HepG2 (cell line): ENCODE results near the gene JAZF1. TPM values are rescaled to one million over a fixed set of nuclear protein-coding genes. Genes with fewer than 3 reads are reported as not detected.

ENCODE experiments used
- ATAC-seq: fragments of 200-7000 bp; cut with Tn5 transposase; 3 replicates; pipeline ENCODE4 v1.9.1; 2020; ENCODE audit warnings: mild to moderate bottlenecking, moderate library complexity
- BruUV-seq: library from RNA; stranded (reverse); fragments of 400-500 nt; replicated peaks from 2 replicates; lab custom pipeline; 2021; lab: Mats Ljungman, UMichigan
- CTCF ChIA-PET: fragments of 300-600 bp; formaldehyde crosslinking; extraction: SDS; loops from one replicate; lab custom pipeline; 2021; ENCODE audit warnings: low total read pairs, inconsistent platforms, low intra/inter-chr PET ratio; lab: Yijun Ruan, JAX
- POLR2A ChIA-PET: fragments of 350-600 bp; sonication (Branson Sonifier 250); formaldehyde crosslinking; loops from one replicate; lab custom pipeline; 2020; ENCODE audit warnings: antibody characterized with exemption, inconsistent platforms; lab: Yijun Ruan, JAX
- DNase-seq: peaks from one replicate; pipeline ENCODE4 v3.0.0-alpha.2; 2015; ENCODE audit warnings: low spot score
- FAIRE-seq: peaks from 3 replicates; lab custom pipeline; 2011; peaks lifted over from hg19 to GRCh38; lab: Jason Lieb, UNC
- H2AFZ ChIP-seq: one replicate; pipeline ENCODE4 v1.6.1; 2011; ENCODE audit warnings: low read length, inconsistent platforms
- H3K27ac ChIP-seq: fragments of 300-600 bp; 3 replicates; pipeline ENCODE4 v1.8.0; 2011; ENCODE audit warnings: mixed run types, mild to moderate bottlenecking, mixed read lengths, low read length, inconsistent platforms; ENCODE audit not compliant: insufficient read depth; ENCODE audit errors: extremely low read length
- H3K27me3 ChIP-seq, 2 experiments: fragments of 200-600 bp in 1 of 2; 2 replicates in 1 of 2; 3 replicates in 1 of 2; pipeline versions ENCODE4 v1.6.0 to v1.8.0; 2011; ENCODE audit warnings: low read length in 2 of 2, mild to moderate bottlenecking in 2 of 2, moderate library complexity in 2 of 2, inconsistent platforms in 1 of 2; ENCODE audit not compliant: insufficient read depth in 2 of 2, control insufficient read depth in 1 of 2
- H3K36me3 ChIP-seq, 2 experiments: fragments of 200-600 bp in 1 of 2; replicated peaks in 1 of 2; 2 replicates in 1 of 2; 3 replicates in 1 of 2; pipeline versions ENCODE4 v1.5.1 to v1.8.0; 2011; ENCODE audit warnings: low read length in 2 of 2, inconsistent platforms in 1 of 2; ENCODE audit not compliant: insufficient read depth in 2 of 2, control insufficient read depth in 1 of 2
- H3K4me1 ChIP-seq: 2 replicates; pipeline ENCODE4 v1.5.1; 2012; ENCODE audit warnings: low read length, inconsistent platforms; ENCODE audit not compliant: insufficient read depth
- H3K4me2 ChIP-seq: 2 replicates; pipeline ENCODE4 v1.6.0; 2011; ENCODE audit warnings: low read depth, low read length, inconsistent platforms
- H3K4me3 ChIP-seq, 3 experiments: fragments of 200-600 bp in 1 of 3; sonication (generic), shearing (Covaris generic) in 1 of 3; replicated peaks in 1 of 3; 2 replicates each; pipeline ENCODE4 v1.5.1; 2011 to 2016; ENCODE audit warnings: low read length in 3 of 3, inconsistent platforms in 2 of 3, low read depth in 2 of 3, mild to moderate bottlenecking in 2 of 3, control low read depth in 1 of 3, mixed read lengths in 1 of 3; ENCODE audit not compliant: insufficient read depth in 1 of 3
- H3K79me2 ChIP-seq: one replicate; pipeline ENCODE4 v1.6.1; 2011; ENCODE audit warnings: low read length, inconsistent platforms; ENCODE audit not compliant: insufficient read depth
- H3K9ac ChIP-seq: 2 replicates; pipeline ENCODE4 v1.6.0; 2011; ENCODE audit warnings: mild to moderate bottlenecking, low read depth, low read length, inconsistent platforms; ENCODE audit not compliant: insufficient read depth
- H3K9me3 ChIP-seq: 2 replicates; pipeline ENCODE4 v1.5.1; 2012; ENCODE audit warnings: mild to moderate bottlenecking, low read length
- H4K20me1 ChIP-seq: 2 replicates; pipeline ENCODE4 v1.6.0; 2011; ENCODE audit warnings: inconsistent platforms, mild to moderate bottlenecking, low read length, moderate library complexity; ENCODE audit not compliant: insufficient read depth
- CHD4 ChIP-seq: fragments of 200-600 bp; sonication (generic); IDR thresholded peaks from 2 replicates; pipeline ENCODE4 v1.7.0; 2017; ENCODE audit warnings: mild to moderate bottlenecking, low read length, borderline replicate concordance
- HMG20A ChIP-seq: IDR thresholded peaks from 2 replicates; pipeline ENCODE4 v1.6.1; 2016; ENCODE audit warnings: borderline replicate concordance
- NR2F1 ChIP-seq, 2 experiments: fragments of 450-650 bp in 1 of 2; formaldehyde crosslinking in 1 of 2; IDR thresholded peaks; 2 replicates each; pipeline versions ENCODE4 v1.5.0 to v1.6.1; 2016 to 2020; ENCODE audit warnings: mild to moderate bottlenecking in 1 of 2, missing compliant biosample characterization in 1 of 2, missing genetic modification reagents in 1 of 2, moderate library complexity in 1 of 2
- PHB2 ChIP-seq: fragments of 450-650 bp; IDR thresholded peaks from 2 replicates; pipeline ENCODE4 v1.6.1; 2018; ENCODE audit not compliant: partially characterized antibody
- U2AF1 ChIP-seq: fragments of 200-400 bp; formaldehyde crosslinking; optimal IDR thresholded peaks from 2 replicates; pipeline ENCODE3; 2017; ENCODE audit warnings: mild to moderate bottlenecking, low read depth, low read length
- ZBTB21 ChIP-seq: sonication (generic); formaldehyde crosslinking; IDR thresholded peaks from 2 replicates; pipeline ENCODE4 v1.4.0; 2020; ENCODE audit warnings: missing genetic modification reagents
- ZNF616 ChIP-seq: sonication (generic); formaldehyde crosslinking; IDR thresholded peaks from 2 replicates; pipeline ENCODE4 v1.5.0; 2020; ENCODE audit warnings: low read depth, mild to moderate bottlenecking, missing genetic modification reagents
- ZNF83 ChIP-seq: sonication (generic); formaldehyde crosslinking; IDR thresholded peaks from 2 replicates; pipeline ENCODE4 v1.4.0; 2020; ENCODE audit warnings: missing genetic modification reagents, mild to moderate bottlenecking, borderline replicate concordance
- WGBS: methylation state at CpG from one replicate; pipeline ENCODE4 v1.1.6; 2017; ENCODE audit warnings: low lambda C conversion rate; 5-methylcytosine and 5-hydroxymethylcytosine counted together
- in situ Hi-C: cut with HindIII; loops from 2 replicates; pipeline ENCODE4 v1.10.0; 2017; ENCODE audit warnings: low pct_unique_long_range_greater_than_20kb; ENCODE audit not compliant: extremely low pct_ligation_motif_present
- intact Hi-C: fragments of 100-400 bp; cut with micrococcal nuclease; formaldehyde crosslinking; loops from one replicate; pipeline ENCODE4 v1.10.0; 2022; ENCODE audit not compliant: unreplicated experiment
- polyA plus RNA-seq, 8 experiments: library from polyadenylated mRNA; depleted of rRNA in 3 of 8; stranded (reverse) in 7 of 8; unstranded in 1 of 8; fragments of >200 nt; fragmentation: Illumina TruSeq in 4 of 8; extraction: Trizol in 4 of 8; gene quantifications; 2 replicates each; pipeline versions ENCODE4 v1.2.1 to v1.2.3, GENCODE V29; 2011 to 2016; ENCODE audit warnings: low read depth in 4 of 8, missing spikeins in 1 of 8, mixed read lengths in 1 of 8; ENCODE audit not compliant: insufficient read depth in 1 of 8
- total RNA-seq, 5 experiments: library from RNA; depleted of rRNA; stranded (reverse); fragments of >200 nt; fragmentation: Illumina TruSeq; extraction: Trizol; gene quantifications; 2 replicates each; pipeline ENCODE4 v1.2.3, GENCODE V29; 2016; ENCODE audit warnings: low read depth in 1 of 5
- TF ChIP-seq, protein P1 (sequence below): IDR thresholded peaks from 2 replicates; pipeline ENCODE4 v1.6.1; 2016; ENCODE audit warnings: low read depth
- TF ChIP-seq, protein P2 (sequence below): sonication (generic); formaldehyde crosslinking; IDR thresholded peaks from 2 replicates; pipeline ENCODE4 v1.5.0; 2020; ENCODE audit warnings: mild to moderate bottlenecking, missing genetic modification reagents, borderline replicate concordance
- TF ChIP-seq, protein P3 (sequence below): sonication (generic); formaldehyde crosslinking; IDR thresholded peaks from 2 replicates; pipeline ENCODE4 v1.4.0; 2020; ENCODE audit warnings: missing genetic modification reagents

Gene JAZF1
- total and polyA plus RNA-seq, 2 of the 13 experiments (the other 11 are each of a cell fraction or from before 2014, with no cell fraction given): not detected

DNA sequence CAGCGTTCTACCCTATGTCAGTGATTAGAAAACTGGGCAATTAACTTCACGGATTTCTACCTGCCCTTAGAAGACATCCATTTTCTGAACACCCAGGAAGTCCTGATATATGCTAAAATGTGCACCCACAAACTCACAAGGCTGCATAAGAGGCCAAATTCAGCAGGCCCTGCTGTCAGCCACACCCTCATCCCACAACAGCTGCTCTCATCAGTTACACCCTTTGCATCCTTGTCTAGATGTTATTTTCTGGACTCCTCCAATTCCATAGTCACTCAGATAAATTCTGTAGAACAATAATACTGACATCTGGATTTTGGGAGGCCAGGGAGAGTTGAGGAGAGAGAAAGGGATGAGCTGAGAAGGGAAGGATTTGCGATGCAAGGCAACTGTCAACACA, 231.7 kb downstream of the JAZF1 start:
- intact Hi-C loops (no loop called here), in situ Hi-C loops (no loop called here)
- Histone ChIP-seq H3K4me1 (no peaks in the 10 kb centered on the region), H3K4me2 (no peak overlapping the region), H3K79me2 (no peaks in the 10 kb centered on the region), H3K36me3 (no peaks in the 10 kb centered on the region), H3K4me3 (no peak overlapping the region), H4K20me1 (no peaks in the 10 kb centered on the region), H2AFZ (no peak overlapping the region), H3K27ac (no peak overlapping the region), H3K27me3 (peaks cover 2 to 40% of the 10 kb centered on the region in 2 experiments; a peak in 4 of 5 replicates), H3K9ac (no peak overlapping the region), H3K9me3 (no peaks in the 10 kb centered on the region)
- TF ChIP-seq ZNF83 (no peak), HMG20A (CRISPR knock-in tag) (no peak), NR2F1 (CRISPR knock-in tag; IDR thresholded peaks at IDR 0.05) (no peak), ZBTB21 (no peak), ZNF616 (CRISPR knock-in tag) (no peak), PHB2 (no peak), U2AF1 (no peak), CHD4 (no peak)
- TF ChIP-seq, protein P1, sequence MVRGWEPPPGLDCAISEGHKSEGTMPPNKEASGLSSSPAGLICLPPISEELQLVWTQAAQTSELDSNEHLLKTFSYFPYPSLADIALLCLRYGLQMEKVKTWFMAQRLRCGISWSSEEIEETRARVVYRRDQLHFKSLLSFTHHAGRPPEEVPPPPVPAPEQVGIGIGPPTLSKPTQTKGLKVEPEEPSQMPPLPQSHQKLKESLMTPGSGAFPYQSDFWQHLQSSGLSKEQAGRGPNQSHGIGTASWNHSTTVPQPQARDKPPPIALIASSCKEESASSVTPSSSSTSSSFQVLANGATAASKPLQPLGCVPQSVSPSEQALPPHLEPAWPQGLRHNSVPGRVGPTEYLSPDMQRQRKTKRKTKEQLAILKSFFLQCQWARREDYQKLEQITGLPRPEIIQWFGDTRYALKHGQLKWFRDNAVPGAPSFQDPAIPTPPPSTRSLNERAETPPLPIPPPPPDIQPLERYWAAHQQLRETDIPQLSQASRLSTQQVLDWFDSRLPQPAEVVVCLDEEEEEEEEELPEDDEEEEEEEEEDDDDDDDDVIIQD (CRISPR knock-in tag): no peak
- TF ChIP-seq, protein P2, sequence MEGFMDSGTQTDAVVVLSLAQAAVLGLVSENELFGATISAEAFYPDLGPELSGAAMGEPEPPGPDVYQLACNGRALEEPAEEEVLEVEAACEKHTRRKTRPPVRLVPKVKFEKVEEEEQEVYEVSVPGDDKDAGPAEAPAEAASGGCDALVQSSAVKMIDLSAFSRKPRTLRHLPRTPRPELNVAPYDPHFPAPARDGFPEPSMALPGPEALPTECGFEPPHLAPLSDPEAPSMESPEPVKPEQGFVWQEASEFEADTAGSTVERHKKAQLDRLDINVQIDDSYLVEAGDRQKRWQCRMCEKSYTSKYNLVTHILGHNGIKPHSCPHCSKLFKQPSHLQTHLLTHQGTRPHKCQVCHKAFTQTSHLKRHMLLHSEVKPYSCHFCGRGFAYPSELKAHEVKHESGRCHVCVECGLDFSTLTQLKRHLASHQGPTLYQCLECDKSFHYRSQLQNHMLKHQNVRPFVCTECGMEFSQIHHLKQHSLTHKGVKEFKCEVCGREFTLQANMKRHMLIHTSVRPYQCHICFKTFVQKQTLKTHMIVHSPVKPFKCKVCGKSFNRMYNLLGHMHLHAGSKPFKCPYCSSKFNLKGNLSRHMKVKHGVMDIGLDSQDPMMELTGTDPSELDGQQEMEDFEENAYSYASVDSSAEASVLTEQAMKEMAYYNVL: no peak
- TF ChIP-seq, protein P3, sequence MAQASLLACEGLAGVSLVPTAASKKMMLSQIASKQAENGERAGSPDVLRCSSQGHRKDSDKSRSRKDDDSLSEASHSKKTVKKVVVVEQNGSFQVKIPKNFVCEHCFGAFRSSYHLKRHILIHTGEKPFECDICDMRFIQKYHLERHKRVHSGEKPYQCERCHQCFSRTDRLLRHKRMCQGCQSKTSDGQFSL (CRISPR knock-in tag): no peak
- WGBS: 0% methylated on average over 3 of the region's 3 CpGs
- ChIA-PET POLR2A (no interaction called here), CTCF (no interaction called here)
- no peak for ATAC-seq
- DNase-seq: no peak
- no peak for FAIRE-seq
- BruUV-seq: no TSS peak
